ENCODE results near the gene CBX4. TPM values are rescaled to one million over a fixed set of nuclear protein-coding genes. Genes with fewer than 3 reads are reported as not detected.

CBX4 gene
- total RNA-seq, 3 donors from 2014 or later, result 11.5 to 20.6 (median 13.4) TPM

DNA sequence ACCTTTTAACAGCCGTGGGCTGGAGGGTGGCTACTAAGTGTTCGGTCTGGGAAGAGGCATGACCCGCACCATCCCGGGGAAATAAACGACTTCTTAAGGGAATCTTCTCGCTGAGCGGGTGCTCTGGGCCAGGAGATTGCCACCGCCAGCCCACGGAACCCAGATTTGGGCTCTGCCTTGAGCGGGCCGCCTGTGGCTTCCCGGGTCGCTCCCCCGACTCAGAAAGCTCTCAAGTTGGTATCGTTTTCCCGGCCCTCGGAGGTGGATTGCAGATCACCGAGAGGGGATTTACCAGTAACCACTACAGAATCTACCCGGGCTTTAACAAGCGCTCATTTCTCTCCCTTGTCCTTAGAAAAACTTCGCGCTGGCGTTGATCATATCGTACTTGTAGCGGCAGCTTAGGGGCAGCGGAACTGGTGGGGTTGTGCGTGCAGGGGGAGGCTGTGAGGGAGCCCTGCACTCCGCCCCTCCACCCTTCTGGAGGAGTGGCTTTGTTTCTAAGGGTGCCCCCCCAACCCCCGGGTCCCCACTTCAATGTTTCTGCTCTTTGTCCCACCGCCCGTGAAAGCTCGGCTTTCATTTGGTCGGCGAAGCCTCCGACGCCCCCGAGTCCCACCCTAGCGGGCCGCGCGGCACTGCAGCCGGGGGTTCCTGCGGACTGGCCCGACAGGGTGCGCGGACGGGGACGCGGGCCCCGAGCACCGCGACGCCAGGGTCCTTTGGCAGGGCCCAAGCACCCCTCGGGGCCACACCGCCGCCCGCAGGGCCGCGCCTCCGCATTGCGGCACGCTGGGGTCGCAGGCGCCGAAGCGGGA lies 3.6 kb upstream of the CBX4 start:
- intact Hi-C loops (cut with DNase I; ENCODE audit: low total_unique reads), result no loop called here
- Histone ChIP-seq H3K27me3 (peaks cover 11 to 37% of the 10 kb centered on the region in 2 donors), H3K27ac (peak overlapping the region in 1 of 2 donors; percentile 98), H3K36me3 (no peaks in the 10 kb centered on the region), H3K4me1 (peaks cover 19 to 21% of the 10 kb centered on the region in 2 donors), H3K4me3 (peak overlapping the region; percentile 50 to 96 (median 58)), H3K9me3 (no peaks in the 10 kb centered on the region)
- TF ChIP-seq POLR2AphosphoS5 (IDR thresholded peaks at IDR 0.05) (peak in 1 of 3 donors; percentile 10), POLR2A (IDR thresholded peaks at IDR 0.05) (no peak)
- TF ChIP-seq, protein P1, sequence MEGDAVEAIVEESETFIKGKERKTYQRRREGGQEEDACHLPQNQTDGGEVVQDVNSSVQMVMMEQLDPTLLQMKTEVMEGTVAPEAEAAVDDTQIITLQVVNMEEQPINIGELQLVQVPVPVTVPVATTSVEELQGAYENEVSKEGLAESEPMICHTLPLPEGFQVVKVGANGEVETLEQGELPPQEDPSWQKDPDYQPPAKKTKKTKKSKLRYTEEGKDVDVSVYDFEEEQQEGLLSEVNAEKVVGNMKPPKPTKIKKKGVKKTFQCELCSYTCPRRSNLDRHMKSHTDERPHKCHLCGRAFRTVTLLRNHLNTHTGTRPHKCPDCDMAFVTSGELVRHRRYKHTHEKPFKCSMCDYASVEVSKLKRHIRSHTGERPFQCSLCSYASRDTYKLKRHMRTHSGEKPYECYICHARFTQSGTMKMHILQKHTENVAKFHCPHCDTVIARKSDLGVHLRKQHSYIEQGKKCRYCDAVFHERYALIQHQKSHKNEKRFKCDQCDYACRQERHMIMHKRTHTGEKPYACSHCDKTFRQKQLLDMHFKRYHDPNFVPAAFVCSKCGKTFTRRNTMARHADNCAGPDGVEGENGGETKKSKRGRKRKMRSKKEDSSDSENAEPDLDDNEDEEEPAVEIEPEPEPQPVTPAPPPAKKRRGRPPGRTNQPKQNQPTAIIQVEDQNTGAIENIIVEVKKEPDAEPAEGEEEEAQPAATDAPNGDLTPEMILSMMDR (IDR thresholded peaks at IDR 0.05), result peak in 2 of 3 donors; percentile 15 to 22
- DNase-seq (ENCODE audit: low spot score in 2 of 2), result no peak

DNA sequence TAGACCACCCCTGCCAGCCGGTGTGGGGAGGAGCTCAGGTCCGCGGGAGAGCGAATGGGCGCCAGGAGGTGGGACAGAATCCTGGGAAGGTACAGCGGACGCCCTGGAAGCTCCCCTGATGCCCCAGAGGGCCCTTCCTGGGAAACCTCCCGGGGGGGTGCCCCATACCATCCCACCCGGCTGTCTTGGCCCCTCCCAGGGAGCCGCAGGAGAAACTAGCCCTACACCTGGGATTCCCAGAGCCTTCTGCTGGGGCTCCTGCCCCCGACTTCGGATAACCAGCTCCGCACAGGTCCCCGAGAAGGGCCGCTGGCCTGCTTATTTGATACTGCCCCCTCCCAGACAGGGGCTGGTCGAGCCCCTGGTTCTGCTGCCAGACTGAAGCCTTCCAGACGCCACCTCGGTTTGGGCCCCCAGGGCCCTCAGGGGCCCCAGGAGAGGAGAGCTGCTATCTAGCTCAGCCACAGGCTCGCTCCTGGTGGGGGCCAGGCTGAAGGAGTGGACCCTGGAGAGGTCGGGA lies 3.0 kb upstream of the CBX4 start:
- Histone ChIP-seq H3K9me3 (no peaks in the 10 kb centered on the region), H3K27ac (peak overlapping the region in 1 of 2 donors; percentile 98), H3K27me3 (peaks cover 11 to 37% of the 10 kb centered on the region in 2 donors), H3K4me3 (peak overlapping the region in 2 of 3 donors; percentile 58 to 96), H3K4me1 (peaks cover 26 to 27% of the 10 kb centered on the region in 2 donors), H3K36me3 (no peaks in the 10 kb centered on the region)
- TF ChIP-seq POLR2AphosphoS5 (IDR thresholded peaks at IDR 0.05) (no peak), POLR2A (IDR thresholded peaks at IDR 0.05) (no peak)
- TF ChIP-seq, protein P1 (IDR thresholded peaks at IDR 0.05), result no peak
- intact Hi-C loops (cut with DNase I; ENCODE audit: low total_unique reads), result no loop called here
- no peak for DNase-seq (ENCODE audit: low spot score in 2 of 2)

DNA sequence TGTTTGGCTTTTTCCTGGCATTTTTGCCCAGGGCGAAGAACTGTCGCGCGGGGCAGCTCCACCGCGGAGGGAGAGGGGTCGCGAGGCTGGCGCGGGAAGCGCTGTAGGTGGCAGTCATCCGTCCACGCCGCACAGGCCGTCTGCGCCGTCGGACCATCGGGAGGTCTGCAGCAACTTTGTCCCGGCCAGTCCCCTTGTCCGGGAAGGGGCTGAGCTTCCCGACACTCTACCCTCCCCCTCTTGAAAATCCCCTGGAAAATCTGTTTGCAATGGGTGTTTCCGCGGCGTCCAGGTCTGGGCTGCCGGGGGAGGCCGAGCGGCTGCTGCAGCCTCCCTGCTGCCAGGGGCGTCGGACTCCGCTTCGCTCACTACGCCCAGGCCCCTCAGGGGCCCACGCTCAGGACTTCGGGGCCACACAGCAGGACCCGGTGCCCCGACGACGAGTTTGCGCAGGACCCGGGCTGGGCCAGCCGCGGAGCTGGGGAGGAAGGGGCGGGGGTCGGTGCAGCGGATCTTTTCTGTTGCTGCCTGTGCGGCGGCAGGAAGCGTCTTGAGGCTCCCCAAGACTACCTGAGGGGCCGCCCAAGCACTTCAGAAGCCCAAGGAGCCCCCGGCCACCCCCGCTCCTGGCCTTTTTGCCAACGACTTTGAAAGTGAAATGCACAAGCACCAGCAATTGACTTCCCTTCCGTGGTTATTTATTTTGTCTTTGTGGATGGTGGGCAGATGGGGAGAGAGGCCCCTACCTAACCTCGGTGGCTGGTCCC lies 2.3 kb upstream of the CBX4 start:
- peaks cover 11 to 37% of the 10 kb centered on the region in 2 donors for H3K27me3 ChIP-seq
- peaks cover 29 to 33% of the 10 kb centered on the region in 2 donors for H3K4me1 ChIP-seq
- H3K9me3 ChIP-seq, result no peaks in the 10 kb centered on the region
- TF ChIP-seq, protein P1 (IDR thresholded peaks at IDR 0.05), result no peak
- no peak for TF ChIP-seq POLR2AphosphoS5 (IDR thresholded peaks at IDR 0.05)
- TF ChIP-seq POLR2A (IDR thresholded peaks at IDR 0.05), result no peak
- H3K36me3 ChIP-seq, result no peaks in the 10 kb centered on the region
- H3K4me3 ChIP-seq, result peak overlapping the region in 2 of 3 donors; percentile 80 to 96
- intact Hi-C loops (cut with DNase I; ENCODE audit: low total_unique reads), result no loop called here
- H3K27ac ChIP-seq, result peak overlapping the region in 1 of 2 donors; percentile 98
- no peak for DNase-seq (ENCODE audit: low spot score in 2 of 2)

DNA sequence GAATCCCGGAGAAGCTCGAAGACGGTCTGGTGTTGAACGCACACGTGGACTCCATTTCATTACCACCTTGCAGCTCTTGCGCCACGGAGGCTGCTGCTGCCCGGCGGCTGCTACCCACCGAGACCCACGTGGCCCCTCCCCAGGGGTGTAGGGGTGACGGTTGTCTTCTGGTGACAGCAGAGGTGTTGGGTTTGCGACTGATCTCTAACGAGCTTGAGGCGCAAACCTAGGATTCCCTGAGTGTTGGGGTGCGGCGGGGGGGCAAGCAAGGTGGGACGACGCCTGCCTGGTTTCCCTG lies 1.7 kb upstream of the CBX4 start:
- H3K27me3 ChIP-seq, result peaks cover 11 to 37% of the 10 kb centered on the region in 2 donors
- no peak for DNase-seq (ENCODE audit: low spot score in 2 of 2)
- peaks cover 32 to 39% of the 10 kb centered on the region in 2 donors for H3K4me1 ChIP-seq
- H3K4me3 ChIP-seq, result peak overlapping the region; percentile 1 to 96 (median 80)
- TF ChIP-seq POLR2AphosphoS5 (IDR thresholded peaks at IDR 0.05), result no peak
- TF ChIP-seq, protein P1 (IDR thresholded peaks at IDR 0.05), result no peak
- no peaks in the 10 kb centered on the region for H3K9me3 ChIP-seq
- intact Hi-C loops (cut with DNase I; ENCODE audit: low total_unique reads), result no loop called here
- no peaks in the 10 kb centered on the region for H3K36me3 ChIP-seq
- H3K27ac ChIP-seq, result peak overlapping the region in 1 of 2 donors; percentile 98
